H9 (cell line): ENCODE data around the gene CA12. TPM values are rescaled to one million over a fixed set of nuclear protein-coding genes. Genes with fewer than 3 reads are reported as not detected.

Source experiments
- DNase-seq: peaks from one replicate; pipeline ENCODE4 v3.0.0-alpha.2; 2017
- H2AFZ ChIP-seq: one replicate; pipeline ENCODE4 v1.6.1; 2013; ENCODE audit warnings: mild to moderate bottlenecking, low read length, control low read depth, moderate library complexity
- H2AK5ac ChIP-seq: 2 replicates; pipeline ENCODE4 v1.6.1; 2013; ENCODE audit warnings: low read length, control low read depth, mixed read lengths; ENCODE audit not compliant: insufficient read length
- H2BK120ac ChIP-seq: one replicate; pipeline ENCODE4 v1.6.1; 2013; ENCODE audit warnings: low read depth, mild to moderate bottlenecking, low read length, control low read depth, inconsistent platforms; ENCODE audit not compliant: poor library complexity, severe bottlenecking
- H2BK12ac ChIP-seq: 2 replicates; pipeline ENCODE4 v1.6.1; 2013; ENCODE audit warnings: low read length, control low read depth, mixed read lengths, low read depth; ENCODE audit not compliant: insufficient read length
- H2BK15ac ChIP-seq: 2 replicates; pipeline ENCODE4 v1.6.1; 2013; ENCODE audit warnings: low read depth, low read length, control low read depth
- H2BK20ac ChIP-seq: one replicate; pipeline ENCODE4 v1.6.1; 2013; ENCODE audit warnings: low read depth, mild to moderate bottlenecking, low read length, control low read depth, inconsistent platforms; ENCODE audit not compliant: poor library complexity, severe bottlenecking
- H2BK5ac ChIP-seq: 2 replicates; pipeline ENCODE4 v1.6.1; 2013; ENCODE audit warnings: low read length, control low read depth, mixed read lengths; ENCODE audit not compliant: insufficient read length
- H3K14ac ChIP-seq: 2 replicates; pipeline ENCODE4 v1.6.1; 2013; ENCODE audit warnings: low read length, control low read depth; ENCODE audit not compliant: insufficient read depth
- H3K18ac ChIP-seq: 2 replicates; pipeline ENCODE4 v1.6.1; 2013; ENCODE audit warnings: low read depth, mild to moderate bottlenecking, mixed read lengths, low read length, control low read depth; ENCODE audit not compliant: insufficient read length
- H3K23ac ChIP-seq: 2 replicates; pipeline ENCODE4 v1.6.1; 2013; ENCODE audit warnings: low read length, control low read depth, mixed read lengths, low read depth; ENCODE audit not compliant: insufficient read length
- H3K23me2 ChIP-seq: 2 replicates; pipeline ENCODE4 v1.6.1; 2013; ENCODE audit warnings: low read depth, mild to moderate bottlenecking, mixed read lengths, low read length, control low read depth; ENCODE audit not compliant: insufficient read length, poor library complexity, severe bottlenecking
- H3K27ac ChIP-seq: 2 replicates; pipeline ENCODE4 v1.5.1; 2013; ENCODE audit warnings: low read length, control low read depth, mixed read lengths, low read depth; ENCODE audit not compliant: insufficient read length
- H3K27me3 ChIP-seq: 2 replicates; pipeline ENCODE4 v1.6.1; 2013; ENCODE audit warnings: low read length, control low read depth, inconsistent platforms; ENCODE audit not compliant: insufficient read depth
- H3K4ac ChIP-seq: 2 replicates; pipeline ENCODE4 v1.6.1; 2013; ENCODE audit warnings: low read depth, mild to moderate bottlenecking, control low read depth, inconsistent platforms, low read length, moderate library complexity
- H3K4me1 ChIP-seq: 2 replicates; pipeline ENCODE4 v1.6.1; 2013; ENCODE audit warnings: low read length, control low read depth, inconsistent platforms; ENCODE audit not compliant: insufficient read depth
- H3K4me2 ChIP-seq: 2 replicates; pipeline ENCODE4 v1.6.1; 2013; ENCODE audit warnings: low read length, control low read depth, mixed read lengths; ENCODE audit not compliant: insufficient read length, insufficient read depth
- H3K56ac ChIP-seq: 2 replicates; pipeline ENCODE4 v1.6.1; 2013; ENCODE audit warnings: low read depth, mild to moderate bottlenecking, mixed read lengths, low read length, control low read depth; ENCODE audit not compliant: insufficient read length
- H3K79me1 ChIP-seq: 2 replicates; pipeline ENCODE4 v1.6.1; 2013; ENCODE audit warnings: low read depth, mild to moderate bottlenecking, moderate library complexity, low read length, control low read depth, inconsistent platforms; ENCODE audit not compliant: insufficient read depth, poor library complexity, severe bottlenecking
- H3K79me2 ChIP-seq: 2 replicates; pipeline ENCODE4 v1.6.1; 2013; ENCODE audit warnings: low read length, control low read depth, inconsistent platforms; ENCODE audit not compliant: insufficient read depth
- H3K9ac ChIP-seq: 2 replicates; pipeline ENCODE4 v1.6.1; 2013; ENCODE audit warnings: low read length, control low read depth, mixed read lengths; ENCODE audit not compliant: insufficient read length; ENCODE audit errors: extremely low read depth
- H3K9me3 ChIP-seq: one replicate; pipeline ENCODE4 v1.6.1; 2013; ENCODE audit warnings: low read depth, low read length, inconsistent platforms; ENCODE audit not compliant: control insufficient read depth
- H3T11ph ChIP-seq: one replicate; pipeline ENCODE4 v1.6.1; 2013; ENCODE audit warnings: mild to moderate bottlenecking, low read length, control low read depth, inconsistent platforms
- H4K20me1 ChIP-seq: one replicate; pipeline ENCODE4 v1.6.1; 2013; ENCODE audit not compliant: control insufficient read depth, insufficient read length, insufficient read depth
- H4K5ac ChIP-seq: 2 replicates; pipeline ENCODE4 v1.6.1; 2013; ENCODE audit warnings: low read depth, mild to moderate bottlenecking, mixed read lengths, low read length, control low read depth; ENCODE audit not compliant: insufficient read length
- H4K8ac ChIP-seq: replicated peaks from 2 replicates; pipeline ENCODE4 v1.6.1; 2013; ENCODE audit warnings: low read length, control low read depth, mixed read lengths, low read depth; ENCODE audit not compliant: insufficient read length
- H4K91ac ChIP-seq: 2 replicates; pipeline ENCODE4 v1.6.1; 2013; ENCODE audit warnings: low read depth, mild to moderate bottlenecking, moderate library complexity, mixed read lengths, low read length, control low read depth; ENCODE audit not compliant: insufficient read length
- H3K27ac Mint-ChIP-seq, 3 experiments: 2 replicates in 2 of 3; 3 replicates in 1 of 3; pipeline ENCODE4 v1.8.0; 2020 to 2021; ENCODE audit warnings: mixed read lengths in 3 of 3, mild to moderate bottlenecking in 1 of 3, moderate library complexity in 1 of 3
- H3K27me3 Mint-ChIP-seq: 2 replicates; pipeline ENCODE4 v1.8.0; 2021; ENCODE audit warnings: low read depth, mild to moderate bottlenecking, moderate library complexity, mixed read lengths
- H3K36me3 Mint-ChIP-seq, 3 experiments: 2 replicates in 2 of 3; 3 replicates in 1 of 3; pipeline ENCODE4 v1.8.0; 2020 to 2021; ENCODE audit warnings: low read depth in 3 of 3, mixed read lengths in 3 of 3; ENCODE audit not compliant: insufficient read depth in 1 of 3
- H3K4me1 Mint-ChIP-seq, 2 experiments: 2 replicates each; pipeline ENCODE4 v1.8.0; 2020; ENCODE audit warnings: mixed read lengths in 2 of 2
- H3K4me3 Mint-ChIP-seq, 2 experiments: 2 replicates in 1 of 2; 3 replicates in 1 of 2; pipeline ENCODE4 v1.8.0; 2020 to 2021; ENCODE audit warnings: mild to moderate bottlenecking in 2 of 2, mixed read lengths in 2 of 2, moderate library complexity in 1 of 2
- H3K9me3 Mint-ChIP-seq, 2 experiments: 2 replicates in 1 of 2; 3 replicates in 1 of 2; pipeline ENCODE4 v1.8.0; 2020; ENCODE audit warnings: mild to moderate bottlenecking in 2 of 2, mixed read lengths in 2 of 2, moderate library complexity in 1 of 2
- WGBS: extraction: QIAGEN DNeasy Blood & Tissue Kit; methylation state at CpG from one replicate; pipeline ENCODE4 v1.1.7; 2013; ENCODE audit warnings: missing lambda C conversion rate, low lambda C conversion rate, mixed read lengths; ENCODE audit not compliant: insufficient read length; ENCODE audit errors: extremely low coverage; 5-methylcytosine and 5-hydroxymethylcytosine counted together
- total RNA-seq: library from RNA; stranded (reverse); gene quantifications from 2 replicates; pipeline ENCODE4 v1.2.1, GENCODE V29; 2021
- TF ChIP-seq, protein P1 (sequence below): fragments of 200-600 bp; sonication (generic); conservative IDR thresholded peaks from 3 replicates; pipeline ENCODE4 v1.8.0; 2021; ENCODE audit warnings: antibody characterized with exemption, mild to moderate bottlenecking

CA12 gene
- total RNA-seq, 1 experiment from 2014 or later: 0.68 TPM

- Mint-ChIP-seq H3K4me3 (no peak overlapping the region), H3K9me3 (no peaks in the 10 kb centered on the region), H3K27me3 (no peaks in the 10 kb centered on the region; the same call in 1 of the 2 replicates), H3K36me3 (no peaks in the 10 kb centered on the region), H3K27ac (peak overlapping the region in 2 of 3 experiments; percentile 97; a peak in 5 of 7 replicates), H3K4me1 (peaks cover 36 to 44% of the 10 kb centered on the region in 2 experiments)
- Histone ChIP-seq H3K4me1 (peaks cover 8% of the 10 kb centered on the region), H2AK5ac (no peak overlapping the region), H3K23me2 (no peaks in the 10 kb centered on the region), H3K18ac (no peak overlapping the region), H4K20me1 (no peaks in the 10 kb centered on the region), H3K4me2 (peak overlapping the region; percentile 31), H3K56ac (no peak overlapping the region), H4K91ac (no peak overlapping the region), H3K23ac (no peak overlapping the region), H2BK120ac (no peak overlapping the region), H2BK15ac (no peak overlapping the region), H3K4ac (no peak overlapping the region), H3T11ph (no peak overlapping the region), H2BK5ac (no peak overlapping the region), H4K8ac (no peak overlapping the region), H3K9me3 (no peaks in the 10 kb centered on the region), H3K27me3 (no peaks in the 10 kb centered on the region), H3K27ac (peak overlapping the region; percentile 89), H2BK20ac (no peak overlapping the region), H2AFZ (no peak overlapping the region), H3K79me2 (no peaks in the 10 kb centered on the region), H2BK12ac (no peak overlapping the region), H3K79me1 (no peaks in the 10 kb centered on the region), H3K14ac (no peak overlapping the region), H4K5ac (no peak overlapping the region), H3K9ac (no peak overlapping the region)
- TF ChIP-seq, protein P1, sequence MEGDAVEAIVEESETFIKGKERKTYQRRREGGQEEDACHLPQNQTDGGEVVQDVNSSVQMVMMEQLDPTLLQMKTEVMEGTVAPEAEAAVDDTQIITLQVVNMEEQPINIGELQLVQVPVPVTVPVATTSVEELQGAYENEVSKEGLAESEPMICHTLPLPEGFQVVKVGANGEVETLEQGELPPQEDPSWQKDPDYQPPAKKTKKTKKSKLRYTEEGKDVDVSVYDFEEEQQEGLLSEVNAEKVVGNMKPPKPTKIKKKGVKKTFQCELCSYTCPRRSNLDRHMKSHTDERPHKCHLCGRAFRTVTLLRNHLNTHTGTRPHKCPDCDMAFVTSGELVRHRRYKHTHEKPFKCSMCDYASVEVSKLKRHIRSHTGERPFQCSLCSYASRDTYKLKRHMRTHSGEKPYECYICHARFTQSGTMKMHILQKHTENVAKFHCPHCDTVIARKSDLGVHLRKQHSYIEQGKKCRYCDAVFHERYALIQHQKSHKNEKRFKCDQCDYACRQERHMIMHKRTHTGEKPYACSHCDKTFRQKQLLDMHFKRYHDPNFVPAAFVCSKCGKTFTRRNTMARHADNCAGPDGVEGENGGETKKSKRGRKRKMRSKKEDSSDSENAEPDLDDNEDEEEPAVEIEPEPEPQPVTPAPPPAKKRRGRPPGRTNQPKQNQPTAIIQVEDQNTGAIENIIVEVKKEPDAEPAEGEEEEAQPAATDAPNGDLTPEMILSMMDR: no peak
- no CpG with 5 or more reads among the region's 1 CpG for WGBS
- no peak for DNase-seq
These were observed 69.4 kb downstream of the CA12 start for GRCh38 chr15:63312286-63312685.
